COLO668 (cell line): ENCODE results near the gene NSUN3.

Experiments
- DNase-seq: peaks from one replicate; lab custom pipeline; 2025; ENCODE audit not compliant: unreplicated experiment; lab: John Stamatoyannopoulos, UW

The NSUN3 gene

GRCh38 chr3:94117729-94118128, 54.9 kb downstream of the NSUN3 start:
- DNase-seq: no peak

GRCh38 chr3:94118390-94118789, 55.5 kb downstream of the NSUN3 start:
- DNase-seq: no peak

GRCh38 chr3:94121161-94121560, 58.3 kb downstream of the NSUN3 start:
- no peak for DNase-seq

GRCh38 chr3:94127115-94127514, 64.3 kb downstream of the NSUN3 start:
- DNase-seq: no peak

GRCh38 chr3:94130690-94131089, 67.8 kb downstream of the NSUN3 start:
- DNase-seq: no peak

- DNase-seq: no peak
Measured at GRCh38 chr3:94132777-94133176, 69.9 kb downstream of the NSUN3 start.

- no peak for DNase-seq
Measured at GRCh38 chr3:94136133-94136532, 73.3 kb downstream of the NSUN3 start.

GRCh38 chr3:94137377-94137776, 74.5 kb downstream of the NSUN3 start:
- no peak for DNase-seq

GRCh38 chr3:94146455-94146854, 83.6 kb downstream of the NSUN3 start:
- no peak for DNase-seq

GRCh38 chr3:94147012-94147411, 84.2 kb downstream of the NSUN3 start:
- no peak for DNase-seq

GRCh38 chr3:94150113-94150512, 87.3 kb downstream of the NSUN3 start:
- DNase-seq: no peak

GRCh38 chr3:94156626-94157025, 93.8 kb downstream of the NSUN3 start:
- DNase-seq: no peak

- no peak for DNase-seq
Measured at GRCh38 chr3:94158512-94158911, 95.7 kb downstream of the NSUN3 start.

GRCh38 chr3:94159062-94159828, 96.4 kb downstream of the NSUN3 start:
- DNase-seq: no peak

- no peak for DNase-seq
Measured at GRCh38 chr3:94162700-94163099, 99.8 kb downstream of the NSUN3 start.

GRCh38 chr3:94167346-94167745, 104.5 kb downstream of the NSUN3 start:
- DNase-seq: no peak

- DNase-seq: no peak
Measured at GRCh38 chr3:94167796-94168195, 104.9 kb downstream of the NSUN3 start.

- DNase-seq: no peak
Measured at GRCh38 chr3:94171954-94172353, 109.1 kb downstream of the NSUN3 start.

GRCh38 chr3:94172695-94173310, 109.9 kb downstream of the NSUN3 start:
- DNase-seq: no peak

- DNase-seq: no peak
Measured at GRCh38 chr3:94173673-94174434, 111.0 kb downstream of the NSUN3 start.

GRCh38 chr3:94175677-94176076, 112.8 kb downstream of the NSUN3 start:
- no peak for DNase-seq
